Endothelial cell of umbilical vein (primary cell): ENCODE measurements around the gene TP53BP1. TPM values are rescaled to one million over a fixed set of nuclear protein-coding genes. Genes with fewer than 3 reads are reported as not detected.

Source experiments
- BruUV-seq: library from RNA; stranded (reverse); fragments of 400-500 nt; replicated peaks from 2 replicates; lab custom pipeline; 2021; lab: Mats Ljungman, UMichigan
- CTCF ChIA-PET: fragments of 300-600, 350-600 bp; sonication (Branson Sonifier 250); formaldehyde crosslinking; loops from one replicate; lab custom pipeline; 2021; ENCODE audit warnings: antibody characterized with exemption, inconsistent platforms; lab: Charles Lee
- POLR2A ChIA-PET: fragments of 300-600, 350-600 bp; sonication (Branson Sonifier 250); formaldehyde crosslinking; loops from one replicate; lab custom pipeline; 2021; ENCODE audit warnings: antibody characterized with exemption, inconsistent platforms; lab: Charles Lee
- DNase-seq: peaks from one replicate; pipeline ENCODE4 v3.0.0-alpha.2; 2011; ENCODE audit warnings: low read depth, low spot score
- FAIRE-seq: peaks from 2 replicates; lab custom pipeline; 2011; peaks lifted over from hg19 to GRCh38; lab: Jason Lieb, UNC
- H2AFZ ChIP-seq: 2 replicates; pipeline ENCODE4 v1.6.0; 2012; ENCODE audit warnings: low read depth, low read length, control low read depth, inconsistent platforms
- H3K27ac ChIP-seq: 2 replicates; pipeline ENCODE4 v1.5.1; 2011; ENCODE audit warnings: low read depth, mild to moderate bottlenecking, control low read depth, low read length, moderate library complexity; ENCODE audit not compliant: insufficient read depth
- H3K27me3 ChIP-seq, 2 experiments: 2 replicates each; pipeline versions ENCODE4 v1.6.0 to v1.6.1; 2011; ENCODE audit warnings: low read length in 2 of 2, mixed read lengths in 1 of 2; ENCODE audit not compliant: control insufficient read depth in 2 of 2, insufficient read depth in 2 of 2
- H3K36me3 ChIP-seq, 2 experiments: 2 replicates in 1 of 2; 3 replicates in 1 of 2; pipeline ENCODE4 v1.5.1; 2011; ENCODE audit warnings: low read length in 2 of 2, mild to moderate bottlenecking in 1 of 2, moderate library complexity in 1 of 2; ENCODE audit not compliant: control insufficient read depth in 2 of 2, insufficient read depth in 2 of 2; ENCODE audit errors: extremely low read depth in 1 of 2
- H3K4me1 ChIP-seq: 3 replicates; pipeline ENCODE4 v1.5.1; 2011; ENCODE audit warnings: mild to moderate bottlenecking, low read length; ENCODE audit not compliant: control insufficient read depth, insufficient read depth; ENCODE audit errors: extremely low read depth
- H3K4me2 ChIP-seq: 2 replicates; pipeline ENCODE4 v1.6.1; 2011; ENCODE audit warnings: low read length, control low read depth, mixed read lengths; ENCODE audit not compliant: insufficient read depth
- H3K4me3 ChIP-seq, 3 experiments: fragments of 200-600 bp in 1 of 3; sonication (generic), shearing (Covaris generic) in 1 of 3; replicated peaks in 1 of 3; 2 replicates each; pipeline ENCODE4 v1.5.1; 2011 to 2016; ENCODE audit warnings: control low read depth in 3 of 3, low read length in 3 of 3, mild to moderate bottlenecking in 2 of 3, inconsistent platforms in 1 of 3, low read depth in 1 of 3, moderate library complexity in 1 of 3; ENCODE audit not compliant: insufficient read depth in 1 of 3
- H3K79me2 ChIP-seq: 2 replicates; pipeline ENCODE4 v1.6.0; 2012; ENCODE audit warnings: low read length, inconsistent platforms; ENCODE audit not compliant: control insufficient read depth, insufficient read depth
- H3K9ac ChIP-seq: replicated peaks from 2 replicates; pipeline ENCODE3; 2011; ENCODE audit warnings: low read length, control low read depth; ENCODE audit not compliant: insufficient read depth; ENCODE audit errors: extremely low read depth
- H3K9me1 ChIP-seq: replicated peaks from 3 replicates; pipeline ENCODE4 v1.6.0; 2011; ENCODE audit warnings: mild to moderate bottlenecking, low read length; ENCODE audit not compliant: control insufficient read depth, insufficient read depth; ENCODE audit errors: extremely low read depth
- H3K9me3 ChIP-seq: replicated peaks from 2 replicates; pipeline ENCODE4 v1.5.1; 2012; ENCODE audit warnings: low read length, inconsistent platforms; ENCODE audit not compliant: control insufficient read depth, insufficient read depth
- H4K20me1 ChIP-seq: replicated peaks from 2 replicates; pipeline ENCODE3; 2011; ENCODE audit warnings: mild to moderate bottlenecking, low read length; ENCODE audit not compliant: control insufficient read depth, insufficient read depth; ENCODE audit errors: extremely low read depth
- EZH2 ChIP-seq: IDR thresholded peaks from 2 replicates; pipeline ENCODE4 v1.6.1; 2012; ENCODE audit warnings: borderline replicate concordance, low read depth, mild to moderate bottlenecking, moderate library complexity, low read length, inconsistent platforms; ENCODE audit not compliant: severe bottlenecking
- FOS ChIP-seq: IDR thresholded peaks from 2 replicates; pipeline ENCODE4 v1.6.1; 2011; ENCODE audit warnings: mild to moderate bottlenecking, low read length, moderate library complexity, borderline replicate concordance; ENCODE audit not compliant: insufficient read depth
- GATA2 ChIP-seq: IDR thresholded peaks from 2 replicates; pipeline ENCODE4 v1.7.0; 2011; ENCODE audit warnings: low read depth, mild to moderate bottlenecking, moderate library complexity, mixed read lengths, low read length; ENCODE audit not compliant: insufficient read length, insufficient read depth
- JUN ChIP-seq: IDR thresholded peaks from 2 replicates; pipeline ENCODE4 v1.6.1; 2011; ENCODE audit warnings: borderline replicate concordance, low read depth; ENCODE audit not compliant: insufficient read length, insufficient read depth
- MYC ChIP-seq: IDR thresholded peaks from one replicate; pipeline ENCODE4 v1.6.1; 2011; ENCODE audit warnings: mild to moderate bottlenecking, low read depth, low read length
- POLR2A ChIP-seq: IDR thresholded peaks from 2 replicates; pipeline ENCODE4 v1.6.1; 2012; ENCODE audit warnings: low read depth, mild to moderate bottlenecking, control low read depth, low read length
- POLR2AphosphoS5 ChIP-seq: IDR thresholded peaks from 2 replicates; pipeline ENCODE4 v1.6.1; 2012; ENCODE audit warnings: low read depth, mild to moderate bottlenecking, control low read depth, low read length, moderate library complexity; ENCODE audit not compliant: insufficient read depth
- dilution Hi-C: fragments of 300-500 bp; cut with MboI; formaldehyde crosslinking; loops from one replicate; pipeline ENCODE4 v1.15.0; 2019; ENCODE audit warnings: low sequenced_read_pairs; ENCODE audit not compliant: extremely low pct_ligation_motif_present
- intact Hi-C: fragments of 100-400 bp; cut with micrococcal nuclease; formaldehyde crosslinking; loops from one replicate; pipeline ENCODE4 v1.10.0; 2022
- polyA plus RNA-seq, 4 experiments: library from polyadenylated mRNA; depleted of rRNA in 3 of 4; stranded (reverse) in 3 of 4; unstranded in 1 of 4; fragments of >200 nt; gene quantifications; 2 replicates each; pipeline versions ENCODE4 v1.2.1 to v1.2.3, GENCODE V29; 2011 to 2012; ENCODE audit warnings: missing spikeins in 1 of 4
- total RNA-seq: library from RNA; stranded (reverse); gene quantifications from 2 replicates; pipeline ENCODE4 v1.2.3, GENCODE V29; 2021
- TF ChIP-seq, protein P1 (sequence below): IDR thresholded peaks from 2 replicates; pipeline ENCODE4 v1.6.1; 2011; ENCODE audit not compliant: insufficient read depth, insufficient read length
- TF ChIP-seq, protein P2 (sequence below), 2 donors: IDR thresholded peaks; 1 replicate in 1 of 2; 2 replicates in 1 of 2; pipeline ENCODE4 v1.5.1; 2011; ENCODE audit warnings: low read length in 2 of 2, mild to moderate bottlenecking in 2 of 2, moderate library complexity in 2 of 2, control low read depth in 1 of 2, inconsistent platforms in 1 of 2, low read depth in 1 of 2; ENCODE audit not compliant: insufficient read depth in 1 of 2; ENCODE audit errors: extremely low read depth in 1 of 2

TP53BP1 gene
- total and polyA plus RNA-seq, 2 donors (not counting 3 experiments of a cell fraction or from before 2014, with no cell fraction given): 28.1 to 59.5 TPM

- no peak for DNase-seq
These were observed 29.0 kb downstream of the TP53BP1 start for GRCh38 chr15:43463998-43464397.

More at GRCh38 chr15:43463998-43464397, 29.0 kb downstream of the TP53BP1 start:
- TF ChIP-seq JUN (no peak), FOS (no peak), MYC (no peak), POLR2A (no peak), POLR2AphosphoS5 (no peak), GATA2 (no peak), EZH2 (no peak)
- TF ChIP-seq, protein P1, sequence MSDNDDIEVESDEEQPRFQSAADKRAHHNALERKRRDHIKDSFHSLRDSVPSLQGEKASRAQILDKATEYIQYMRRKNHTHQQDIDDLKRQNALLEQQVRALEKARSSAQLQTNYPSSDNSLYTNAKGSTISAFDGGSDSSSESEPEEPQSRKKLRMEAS: no peak
- TF ChIP-seq, protein P2, sequence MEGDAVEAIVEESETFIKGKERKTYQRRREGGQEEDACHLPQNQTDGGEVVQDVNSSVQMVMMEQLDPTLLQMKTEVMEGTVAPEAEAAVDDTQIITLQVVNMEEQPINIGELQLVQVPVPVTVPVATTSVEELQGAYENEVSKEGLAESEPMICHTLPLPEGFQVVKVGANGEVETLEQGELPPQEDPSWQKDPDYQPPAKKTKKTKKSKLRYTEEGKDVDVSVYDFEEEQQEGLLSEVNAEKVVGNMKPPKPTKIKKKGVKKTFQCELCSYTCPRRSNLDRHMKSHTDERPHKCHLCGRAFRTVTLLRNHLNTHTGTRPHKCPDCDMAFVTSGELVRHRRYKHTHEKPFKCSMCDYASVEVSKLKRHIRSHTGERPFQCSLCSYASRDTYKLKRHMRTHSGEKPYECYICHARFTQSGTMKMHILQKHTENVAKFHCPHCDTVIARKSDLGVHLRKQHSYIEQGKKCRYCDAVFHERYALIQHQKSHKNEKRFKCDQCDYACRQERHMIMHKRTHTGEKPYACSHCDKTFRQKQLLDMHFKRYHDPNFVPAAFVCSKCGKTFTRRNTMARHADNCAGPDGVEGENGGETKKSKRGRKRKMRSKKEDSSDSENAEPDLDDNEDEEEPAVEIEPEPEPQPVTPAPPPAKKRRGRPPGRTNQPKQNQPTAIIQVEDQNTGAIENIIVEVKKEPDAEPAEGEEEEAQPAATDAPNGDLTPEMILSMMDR (IDR thresholded peaks at IDR 0.05; ENCODE audit: extremely low read depth in 1 of 2, insufficient read depth in 1 of 2, low read depth in 1 of 2, low read length in 2 of 2): no peak
- intact Hi-C loops: no loop called here
- H2AFZ ChIP-seq: no peak overlapping the region
- no peaks in the 10 kb centered on the region for H3K27me3 ChIP-seq
- H3K9me3 ChIP-seq: no peaks in the 10 kb centered on the region
- FAIRE-seq: no peak
- BruUV-seq: no TSS peak
- ChIA-PET CTCF (no interaction called here), POLR2A (no interaction called here)
- no peak overlapping the region for H3K27ac ChIP-seq
- H3K9me1 ChIP-seq: no peaks in the 10 kb centered on the region
- H3K4me2 ChIP-seq: no peak overlapping the region
- no peaks in the 10 kb centered on the region for H4K20me1 ChIP-seq
- no peak overlapping the region for H3K4me3 ChIP-seq
- dilution Hi-C loops: no loop called here
- H3K4me1 ChIP-seq: no peaks in the 10 kb centered on the region
- no peaks in the 10 kb centered on the region for H3K79me2 ChIP-seq
- no peak overlapping the region for H3K9ac ChIP-seq
- H3K36me3 ChIP-seq: peaks cover 5 to 13% of the 10 kb centered on the region in 2 experiments
